ENCODE results near the gene KIF6.

The KIF6 gene

DNA sequence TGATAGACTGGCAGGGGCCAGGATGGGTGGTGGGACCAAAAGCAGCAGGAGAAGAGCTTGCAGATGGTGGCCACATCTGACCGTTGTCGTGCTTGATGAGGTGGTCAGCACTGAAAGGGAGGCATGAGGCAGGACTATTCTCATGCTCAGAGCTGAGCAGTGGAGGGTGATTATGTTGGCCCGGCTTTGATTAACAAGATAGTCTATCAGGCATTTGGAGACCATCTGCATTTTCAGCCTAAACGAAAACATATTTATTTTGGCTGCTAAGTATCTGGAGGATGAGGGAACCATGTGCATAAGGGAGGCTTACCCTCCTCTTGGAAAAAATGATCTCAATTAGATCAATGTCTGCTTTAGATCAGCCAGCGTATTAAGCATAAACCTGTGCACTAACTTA lies 261.1 kb downstream of the KIF6 start:
- H3K4me3 ChIP-seq (ENCODE audit: low read length) = no peak overlapping the region
- TF ChIP-seq, protein P1, sequence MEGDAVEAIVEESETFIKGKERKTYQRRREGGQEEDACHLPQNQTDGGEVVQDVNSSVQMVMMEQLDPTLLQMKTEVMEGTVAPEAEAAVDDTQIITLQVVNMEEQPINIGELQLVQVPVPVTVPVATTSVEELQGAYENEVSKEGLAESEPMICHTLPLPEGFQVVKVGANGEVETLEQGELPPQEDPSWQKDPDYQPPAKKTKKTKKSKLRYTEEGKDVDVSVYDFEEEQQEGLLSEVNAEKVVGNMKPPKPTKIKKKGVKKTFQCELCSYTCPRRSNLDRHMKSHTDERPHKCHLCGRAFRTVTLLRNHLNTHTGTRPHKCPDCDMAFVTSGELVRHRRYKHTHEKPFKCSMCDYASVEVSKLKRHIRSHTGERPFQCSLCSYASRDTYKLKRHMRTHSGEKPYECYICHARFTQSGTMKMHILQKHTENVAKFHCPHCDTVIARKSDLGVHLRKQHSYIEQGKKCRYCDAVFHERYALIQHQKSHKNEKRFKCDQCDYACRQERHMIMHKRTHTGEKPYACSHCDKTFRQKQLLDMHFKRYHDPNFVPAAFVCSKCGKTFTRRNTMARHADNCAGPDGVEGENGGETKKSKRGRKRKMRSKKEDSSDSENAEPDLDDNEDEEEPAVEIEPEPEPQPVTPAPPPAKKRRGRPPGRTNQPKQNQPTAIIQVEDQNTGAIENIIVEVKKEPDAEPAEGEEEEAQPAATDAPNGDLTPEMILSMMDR (conservative IDR thresholded peaks at IDR 0.05; ENCODE audit: low read length) = no peak
- DNase-seq (ENCODE audit: low read depth) = peak; percentile 4

DNA sequence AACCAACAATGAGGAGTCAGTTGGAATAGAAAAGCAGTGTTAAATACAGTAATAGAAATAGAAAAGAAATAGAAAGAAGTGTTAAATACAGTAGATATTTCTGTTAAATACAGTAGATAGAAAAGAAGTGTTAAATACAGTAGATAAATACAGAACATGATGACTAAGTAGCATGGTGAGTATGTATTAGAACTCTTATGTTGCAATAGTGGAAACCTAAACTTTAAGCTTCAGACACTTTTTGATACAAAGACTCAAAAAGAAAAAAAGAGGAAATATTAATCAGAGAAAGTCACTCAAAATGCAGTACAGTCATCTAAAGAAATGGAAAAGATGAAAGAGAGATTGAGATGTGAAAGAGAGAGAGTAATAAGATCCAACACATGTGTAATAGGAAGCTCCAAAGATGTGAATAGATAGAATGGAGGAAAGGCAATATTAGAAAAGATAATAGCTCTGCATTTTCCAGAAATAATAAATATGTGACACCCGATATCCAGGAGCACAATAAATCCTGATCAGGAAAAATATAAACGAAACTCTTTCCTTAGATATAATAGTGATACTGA lies 271.2 kb downstream of the KIF6 start:
- no peak overlapping the region for H3K4me3 ChIP-seq (ENCODE audit: low read length)
- no peak for DNase-seq (ENCODE audit: low read depth)
- TF ChIP-seq, protein P1 (conservative IDR thresholded peaks at IDR 0.05; ENCODE audit: low read length) = no peak

- DNase-seq (ENCODE audit: low read depth) = peak; percentile 30
- TF ChIP-seq, protein P1 (conservative IDR thresholded peaks at IDR 0.05; ENCODE audit: low read length) = no peak
- no peak overlapping the region for H3K4me3 ChIP-seq (ENCODE audit: low read length)
Observed at GRCh38 chr6:39453241-39453640, 272.0 kb downstream of the KIF6 start.

DNA sequence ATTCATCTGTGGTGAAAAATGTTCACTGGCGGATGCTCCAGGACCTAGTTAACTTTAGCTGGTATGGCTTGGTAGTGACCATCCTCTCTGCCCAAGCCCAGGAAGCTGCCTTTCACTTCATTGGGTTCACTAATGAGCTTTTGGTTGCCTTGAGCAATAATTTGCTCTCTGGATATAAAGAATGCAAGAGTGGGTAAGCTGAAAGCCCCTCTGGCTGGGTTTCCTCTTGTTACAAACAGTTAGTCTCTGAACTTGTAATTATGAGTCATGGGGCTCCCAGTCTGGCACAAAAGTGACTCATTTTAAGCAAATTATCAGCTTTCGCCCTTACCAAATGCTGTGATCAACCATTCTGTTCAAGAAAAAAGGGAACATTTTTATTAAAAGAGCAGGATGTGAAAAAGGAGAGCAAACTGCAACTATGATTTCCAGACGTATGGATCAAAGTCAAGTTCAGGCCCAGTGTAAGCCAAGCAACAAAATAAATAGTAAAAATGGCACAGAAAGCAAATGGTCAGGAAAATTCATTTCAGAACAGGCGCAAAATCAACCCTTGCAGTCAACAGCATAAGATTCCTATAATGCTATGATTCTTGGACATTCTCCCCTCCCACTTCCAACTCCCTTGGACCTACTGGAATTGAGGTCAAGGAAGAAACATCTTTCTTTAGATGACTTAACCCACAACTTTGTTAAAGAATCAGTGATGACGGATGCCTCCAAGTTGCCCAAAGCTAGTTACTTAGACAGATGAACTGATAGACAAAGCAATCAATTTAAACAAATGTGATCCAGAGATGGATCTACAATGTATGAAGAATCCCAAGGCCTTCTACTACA lies 272.7 kb downstream of the KIF6 start:
- DNase-seq (ENCODE audit: low read depth) = peak; percentile 63

GRCh38 chr6:39451831-39452230 lies 273.4 kb downstream of the KIF6 start:
- TF ChIP-seq, protein P1 (conservative IDR thresholded peaks at IDR 0.05; ENCODE audit: low read length) = peak; percentile 40
- no peak overlapping the region for H3K4me3 ChIP-seq (ENCODE audit: low read length)
- no peak for DNase-seq (ENCODE audit: low read depth)

More for the DNA sequence above, 272.7 kb downstream of the KIF6 start:
- TF ChIP-seq, protein P1 (conservative IDR thresholded peaks at IDR 0.05; ENCODE audit: low read length) = no peak
- no peak overlapping the region for H3K4me3 ChIP-seq (ENCODE audit: low read length)

DNA sequence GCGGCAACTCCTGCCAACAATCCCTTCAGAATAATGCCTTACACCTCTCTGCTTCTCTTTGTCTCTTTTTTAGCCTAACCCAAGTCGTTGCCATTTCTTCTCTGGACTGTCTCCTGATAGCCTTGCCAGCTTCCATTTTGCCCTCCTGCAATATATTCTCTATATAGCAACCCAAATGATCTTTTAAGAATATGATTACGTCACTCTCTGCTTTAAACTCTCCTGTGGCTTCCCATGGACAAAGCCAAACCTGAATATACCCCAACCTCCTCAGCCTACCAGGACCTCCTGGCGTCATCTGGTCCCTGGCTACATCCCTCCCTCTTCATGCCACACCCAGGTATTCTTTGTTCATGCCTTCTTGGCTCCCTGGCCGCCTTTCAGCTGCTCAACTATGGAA lies 276.2 kb downstream of the KIF6 start:
- no peak for DNase-seq (ENCODE audit: low read depth)
- TF ChIP-seq, protein P1 (conservative IDR thresholded peaks at IDR 0.05; ENCODE audit: low read length) = no peak
- H3K4me3 ChIP-seq (ENCODE audit: low read length) = no peak overlapping the region

GRCh38 chr6:39446909-39447308 lies 278.3 kb downstream of the KIF6 start:
- TF ChIP-seq, protein P1 (conservative IDR thresholded peaks at IDR 0.05; ENCODE audit: low read length) = no peak
- no peak for DNase-seq (ENCODE audit: low read depth)
- H3K4me3 ChIP-seq (ENCODE audit: low read length) = no peak overlapping the region

All from AG10803 (cell line).